Neural progenitor cell (in vitro differentiated cells): Measurements from ENCODE around the gene COP1.

ENCODE experiments used
- EZH2 ChIP-seq: fragments of 200-600 bp; sonication (generic); IDR thresholded peaks from 2 replicates; pipeline ENCODE4 v1.6.1; 2017; ENCODE audit warnings: antibody characterized with exemption, mild to moderate bottlenecking, moderate library complexity
- EZH2phosphoT487 ChIP-seq: fragments of 200-600 bp; sonication (generic); IDR thresholded peaks from 2 replicates; pipeline ENCODE4 v1.6.1; 2017; ENCODE audit warnings: antibody characterized with exemption
- TF ChIP-seq, protein P1 (sequence below): fragments of 200-600 bp; sonication (generic); IDR thresholded peaks from 2 replicates; pipeline ENCODE4 v1.5.1; 2017; ENCODE audit warnings: antibody characterized with exemption, mild to moderate bottlenecking

DNA sequence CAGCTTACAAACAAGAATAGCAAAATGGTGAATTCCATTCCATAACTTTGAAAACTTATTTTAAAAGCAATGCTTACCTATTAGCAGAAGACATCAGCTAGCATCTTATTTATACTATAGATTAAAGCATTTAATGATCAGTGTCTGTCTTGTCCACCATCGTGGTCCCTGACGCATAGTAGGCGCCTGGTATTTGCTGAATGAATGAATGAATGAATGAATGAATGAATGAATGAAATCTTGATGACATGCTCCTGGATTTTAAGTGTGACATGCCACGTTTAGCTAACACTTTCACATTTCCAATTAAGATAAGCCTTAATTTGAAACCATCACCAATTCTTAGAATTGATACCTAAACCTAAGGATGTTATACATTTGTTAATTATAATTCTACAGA, 39.9 kb downstream of the COP1 start:
- TF ChIP-seq, protein P1, sequence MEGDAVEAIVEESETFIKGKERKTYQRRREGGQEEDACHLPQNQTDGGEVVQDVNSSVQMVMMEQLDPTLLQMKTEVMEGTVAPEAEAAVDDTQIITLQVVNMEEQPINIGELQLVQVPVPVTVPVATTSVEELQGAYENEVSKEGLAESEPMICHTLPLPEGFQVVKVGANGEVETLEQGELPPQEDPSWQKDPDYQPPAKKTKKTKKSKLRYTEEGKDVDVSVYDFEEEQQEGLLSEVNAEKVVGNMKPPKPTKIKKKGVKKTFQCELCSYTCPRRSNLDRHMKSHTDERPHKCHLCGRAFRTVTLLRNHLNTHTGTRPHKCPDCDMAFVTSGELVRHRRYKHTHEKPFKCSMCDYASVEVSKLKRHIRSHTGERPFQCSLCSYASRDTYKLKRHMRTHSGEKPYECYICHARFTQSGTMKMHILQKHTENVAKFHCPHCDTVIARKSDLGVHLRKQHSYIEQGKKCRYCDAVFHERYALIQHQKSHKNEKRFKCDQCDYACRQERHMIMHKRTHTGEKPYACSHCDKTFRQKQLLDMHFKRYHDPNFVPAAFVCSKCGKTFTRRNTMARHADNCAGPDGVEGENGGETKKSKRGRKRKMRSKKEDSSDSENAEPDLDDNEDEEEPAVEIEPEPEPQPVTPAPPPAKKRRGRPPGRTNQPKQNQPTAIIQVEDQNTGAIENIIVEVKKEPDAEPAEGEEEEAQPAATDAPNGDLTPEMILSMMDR, result no peak
- TF ChIP-seq EZH2 (no peak), EZH2phosphoT487 (no peak)
